ENCODE measurements around the gene RETSAT.
A peak's percentile ranks its signal among the peaks of the same experiment; 100 is the strongest.
"Not testable (repeated sequence)": the region's sequence is repeated elsewhere in the genome, so short reads cannot be mapped to it uniquely, and the experiment has no call there.

Gene RETSAT

GRCh38 chr2:85367180-85367579, 12.9 kb upstream of the RETSAT start:
- TF ChIP-seq, protein P1, sequence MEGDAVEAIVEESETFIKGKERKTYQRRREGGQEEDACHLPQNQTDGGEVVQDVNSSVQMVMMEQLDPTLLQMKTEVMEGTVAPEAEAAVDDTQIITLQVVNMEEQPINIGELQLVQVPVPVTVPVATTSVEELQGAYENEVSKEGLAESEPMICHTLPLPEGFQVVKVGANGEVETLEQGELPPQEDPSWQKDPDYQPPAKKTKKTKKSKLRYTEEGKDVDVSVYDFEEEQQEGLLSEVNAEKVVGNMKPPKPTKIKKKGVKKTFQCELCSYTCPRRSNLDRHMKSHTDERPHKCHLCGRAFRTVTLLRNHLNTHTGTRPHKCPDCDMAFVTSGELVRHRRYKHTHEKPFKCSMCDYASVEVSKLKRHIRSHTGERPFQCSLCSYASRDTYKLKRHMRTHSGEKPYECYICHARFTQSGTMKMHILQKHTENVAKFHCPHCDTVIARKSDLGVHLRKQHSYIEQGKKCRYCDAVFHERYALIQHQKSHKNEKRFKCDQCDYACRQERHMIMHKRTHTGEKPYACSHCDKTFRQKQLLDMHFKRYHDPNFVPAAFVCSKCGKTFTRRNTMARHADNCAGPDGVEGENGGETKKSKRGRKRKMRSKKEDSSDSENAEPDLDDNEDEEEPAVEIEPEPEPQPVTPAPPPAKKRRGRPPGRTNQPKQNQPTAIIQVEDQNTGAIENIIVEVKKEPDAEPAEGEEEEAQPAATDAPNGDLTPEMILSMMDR (IDR thresholded peaks at IDR 0.05; ENCODE audit: insufficient read depth, low read depth, low read length, missing control alignments), result no peak
- H3K4me3 ChIP-seq (ENCODE audit: low read depth, low read length), result no peak overlapping the region
- no peak for DNase-seq (ENCODE audit: low read depth)

DNA sequence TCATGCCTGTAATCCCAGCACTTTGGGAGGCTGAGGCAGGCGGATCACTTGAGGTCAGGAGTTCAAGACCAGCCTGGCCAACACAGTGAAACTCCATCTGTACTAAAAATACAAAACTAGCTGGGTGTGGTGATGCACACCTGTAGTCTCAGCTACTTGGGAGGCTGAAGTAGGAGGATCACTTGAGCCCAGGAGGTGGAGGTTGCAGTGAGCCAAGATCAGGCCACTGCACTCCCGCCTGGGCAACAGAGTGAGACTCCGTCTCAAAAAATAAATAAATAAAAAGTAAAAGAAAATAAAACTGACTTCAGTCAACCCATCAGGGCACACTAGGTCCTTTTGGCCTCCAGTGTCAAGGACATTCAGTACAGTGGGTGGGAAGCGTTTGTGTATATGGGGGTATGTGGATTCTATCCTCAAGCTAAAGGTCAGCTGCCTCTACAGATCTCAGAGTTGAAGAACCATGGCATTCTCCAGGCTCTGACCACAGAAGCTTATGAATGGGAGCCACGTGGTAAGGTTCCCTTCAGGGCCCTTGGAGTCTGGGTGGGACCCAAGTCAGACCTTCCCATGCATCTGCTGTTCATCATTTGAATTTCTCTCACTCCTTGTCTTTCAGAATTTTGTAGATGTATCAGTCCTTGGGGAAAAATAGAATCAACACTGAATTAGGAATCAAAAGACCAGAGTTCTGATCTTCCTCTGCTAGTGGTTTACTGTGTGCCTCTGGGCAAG, 8.5 kb upstream of the RETSAT start:
- DNase-seq (ENCODE audit: low read depth); H3K4me3 ChIP-seq (ENCODE audit: low read depth, low read length): not testable (repeated sequence)

DNA sequence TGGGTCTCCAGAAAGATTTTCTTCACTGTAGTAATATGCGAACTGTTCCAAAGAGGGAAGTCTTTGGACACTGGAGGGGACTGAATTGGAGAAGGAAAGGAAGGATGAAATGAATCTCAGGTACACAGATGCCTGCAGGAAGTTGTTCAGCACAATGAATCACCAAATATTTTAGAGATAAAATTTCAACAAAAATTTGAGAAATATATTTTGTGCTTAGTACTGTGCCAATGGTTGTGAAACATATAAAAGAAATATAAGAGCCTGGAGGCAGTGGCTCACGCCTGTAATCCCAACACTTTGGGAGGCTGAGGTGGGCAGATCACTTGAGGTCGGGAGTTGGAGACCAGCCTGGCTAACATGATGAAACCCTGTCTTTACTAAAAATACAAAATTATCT, 3.4 kb upstream of the RETSAT start:
- H3K4me3 ChIP-seq (ENCODE audit: low read depth, low read length), result no peak overlapping the region
- DNase-seq (ENCODE audit: low read depth), result no peak
- TF ChIP-seq, protein P1 (IDR thresholded peaks at IDR 0.05; ENCODE audit: insufficient read depth, low read depth, low read length, missing control alignments), result no peak

DNA sequence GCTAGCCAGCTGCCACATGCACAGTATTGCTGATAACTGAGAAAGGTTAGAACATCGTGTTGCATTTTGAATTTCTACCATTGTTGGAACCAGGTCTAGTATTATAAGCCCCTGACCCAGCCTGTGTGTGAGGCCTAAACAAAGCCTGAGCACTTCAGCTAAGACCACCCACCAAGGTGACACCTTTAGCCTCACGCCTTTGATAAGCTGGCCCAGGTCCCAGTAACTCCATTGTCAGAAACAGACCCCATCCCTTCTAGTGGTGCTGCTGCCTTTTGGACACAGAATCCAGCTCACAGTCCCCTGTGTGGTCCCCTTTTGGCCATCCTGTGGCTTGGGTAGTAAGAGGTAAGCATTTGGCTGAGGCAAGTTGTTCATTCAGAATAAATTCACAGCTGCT, 1.9 kb upstream of the RETSAT start:
- H3K4me3 ChIP-seq (ENCODE audit: low read depth, low read length), result no peak overlapping the region
- TF ChIP-seq, protein P1 (IDR thresholded peaks at IDR 0.05; ENCODE audit: insufficient read depth, low read depth, low read length, missing control alignments), result no peak
- no peak for DNase-seq (ENCODE audit: low read depth)

DNA sequence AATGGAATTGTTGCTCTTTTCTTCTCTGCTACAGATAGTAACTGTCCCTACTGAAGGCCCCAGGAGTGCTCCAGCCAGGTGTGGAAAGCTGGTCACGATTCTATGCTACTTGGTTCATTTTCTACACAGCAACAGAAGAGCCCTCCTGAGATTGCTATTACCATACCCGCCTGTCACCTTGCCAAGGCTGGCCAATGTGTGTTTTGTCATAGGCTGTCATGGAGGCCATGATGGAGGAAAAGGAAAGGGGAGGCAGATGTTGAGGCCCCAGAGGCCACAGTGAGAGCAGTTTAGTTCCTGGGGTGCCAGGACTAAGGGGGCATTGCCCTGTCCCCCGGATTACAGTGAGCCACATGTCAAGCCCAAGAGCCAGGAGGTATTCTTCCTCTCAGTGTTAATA, 1.2 kb upstream of the RETSAT start:
- no peak for DNase-seq (ENCODE audit: low read depth)
- H3K4me3 ChIP-seq (ENCODE audit: low read depth, low read length), result peak overlapping the region; percentile 86
- TF ChIP-seq, protein P1 (IDR thresholded peaks at IDR 0.05; ENCODE audit: insufficient read depth, low read depth, low read length, missing control alignments), result no peak

DNA sequence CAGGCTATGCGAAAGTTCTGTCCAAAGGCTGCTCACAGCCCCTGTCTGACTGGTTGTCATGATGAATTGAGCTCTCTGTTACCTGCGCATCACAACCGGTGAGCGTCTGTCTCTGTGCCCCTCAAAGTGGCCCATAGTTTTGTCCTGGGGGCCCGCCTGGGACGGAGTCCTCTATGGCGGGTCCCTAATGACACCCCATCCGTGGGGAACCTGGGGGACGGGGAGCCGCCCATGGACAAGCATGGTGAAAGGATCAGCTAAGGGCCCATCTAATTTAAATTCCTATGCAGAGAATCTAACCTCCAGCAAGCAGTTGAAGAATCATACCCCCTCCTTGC, 714 bp upstream of the RETSAT start:
- TF ChIP-seq, protein P1 (IDR thresholded peaks at IDR 0.05; ENCODE audit: insufficient read depth, low read depth, low read length, missing control alignments), result no peak
- no peak for DNase-seq (ENCODE audit: low read depth)
- H3K4me3 ChIP-seq (ENCODE audit: low read depth, low read length), result peak overlapping the region; percentile 86

GRCh38 chr2:85353876-85354285, 447 bp downstream of the RETSAT start:
- DNase-seq (ENCODE audit: low read depth), result peak; percentile 22
- peak overlapping the region; percentile 66 for H3K4me3 ChIP-seq (ENCODE audit: low read depth, low read length)
- TF ChIP-seq, protein P1 (IDR thresholded peaks at IDR 0.05; ENCODE audit: insufficient read depth, low read depth, low read length, missing control alignments), result no peak

Measured in GM12865 (cell line).